ENCODE results near the gene DHX36. TPM values are rescaled to one million over a fixed set of nuclear protein-coding genes. Genes with fewer than 3 reads are reported as not detected.

DHX36 gene
- total and polyA plus RNA-seq, 9 donors, result 23.7 to 89.5 (median 57.0) TPM

GRCh38 chr3:154290187-154290586, 34.1 kb downstream of the DHX36 start:
- H3K4me3 ChIP-seq, result no peak overlapping the region
- intact Hi-C loops (cut with DNase I), result no loop called here
- H3K9me3 ChIP-seq, result no peaks in the 10 kb centered on the region
- H3K4me1 ChIP-seq (ENCODE audit: insufficient read depth), result no peaks in the 10 kb centered on the region
- H3K27ac ChIP-seq, result no peak overlapping the region
- no peaks in the 10 kb centered on the region for H3K36me3 ChIP-seq
- no peak for TF ChIP-seq EP300 (IDR thresholded peaks at IDR 0.05)
- TF ChIP-seq, protein P1, sequence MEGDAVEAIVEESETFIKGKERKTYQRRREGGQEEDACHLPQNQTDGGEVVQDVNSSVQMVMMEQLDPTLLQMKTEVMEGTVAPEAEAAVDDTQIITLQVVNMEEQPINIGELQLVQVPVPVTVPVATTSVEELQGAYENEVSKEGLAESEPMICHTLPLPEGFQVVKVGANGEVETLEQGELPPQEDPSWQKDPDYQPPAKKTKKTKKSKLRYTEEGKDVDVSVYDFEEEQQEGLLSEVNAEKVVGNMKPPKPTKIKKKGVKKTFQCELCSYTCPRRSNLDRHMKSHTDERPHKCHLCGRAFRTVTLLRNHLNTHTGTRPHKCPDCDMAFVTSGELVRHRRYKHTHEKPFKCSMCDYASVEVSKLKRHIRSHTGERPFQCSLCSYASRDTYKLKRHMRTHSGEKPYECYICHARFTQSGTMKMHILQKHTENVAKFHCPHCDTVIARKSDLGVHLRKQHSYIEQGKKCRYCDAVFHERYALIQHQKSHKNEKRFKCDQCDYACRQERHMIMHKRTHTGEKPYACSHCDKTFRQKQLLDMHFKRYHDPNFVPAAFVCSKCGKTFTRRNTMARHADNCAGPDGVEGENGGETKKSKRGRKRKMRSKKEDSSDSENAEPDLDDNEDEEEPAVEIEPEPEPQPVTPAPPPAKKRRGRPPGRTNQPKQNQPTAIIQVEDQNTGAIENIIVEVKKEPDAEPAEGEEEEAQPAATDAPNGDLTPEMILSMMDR (IDR thresholded peaks at IDR 0.05), result no peak
- TF ChIP-seq POLR2A (IDR thresholded peaks at IDR 0.05), result no peak
- WGBS, 3 donors, result 96 to 98% (median 98%) methylated on average over 5 of the region's 5 CpGs
- no peaks in the 10 kb centered on the region for H3K27me3 ChIP-seq
- DNase-seq, result no peak

- intact Hi-C loops (cut with DNase I), result no loop called here
- no peak for DNase-seq
- H3K9me3 ChIP-seq, result no peaks in the 10 kb centered on the region
- WGBS, 3 donors, result 81 to 92% (median 83%) methylated on average over 2 of the region's 2 CpGs
- H3K27me3 ChIP-seq, result no peaks in the 10 kb centered on the region
- no peak overlapping the region for H3K4me3 ChIP-seq
- H3K36me3 ChIP-seq, result no peaks in the 10 kb centered on the region
- H3K4me1 ChIP-seq (ENCODE audit: insufficient read depth), result no peaks in the 10 kb centered on the region
- H3K27ac ChIP-seq, result no peak overlapping the region
- TF ChIP-seq POLR2A (IDR thresholded peaks at IDR 0.05) (no peak), EP300 (IDR thresholded peaks at IDR 0.05) (no peak)
- TF ChIP-seq, protein P1 (IDR thresholded peaks at IDR 0.05), result no peak
Measured at GRCh38 chr3:154285221-154285620, 39.1 kb downstream of the DHX36 start.

DNA sequence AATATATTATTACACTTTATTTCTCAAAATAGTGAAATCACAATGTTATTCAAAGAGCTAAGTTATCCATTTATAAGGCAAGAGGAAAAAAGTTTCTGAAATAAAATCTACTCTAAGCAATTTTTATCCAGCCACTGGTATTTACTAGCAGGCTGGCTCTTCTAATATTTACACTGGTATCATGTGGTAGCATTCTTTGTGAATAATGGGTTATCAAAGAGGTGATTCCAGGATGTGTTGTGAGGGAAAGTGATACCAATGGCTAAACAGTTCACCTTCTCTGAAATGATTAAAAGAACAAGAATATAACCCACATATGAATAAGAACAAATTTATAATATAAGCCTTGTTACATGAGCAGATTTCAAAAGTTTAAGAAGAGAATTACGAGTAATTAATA, 44.1 kb downstream of the DHX36 start:
- H3K27me3 ChIP-seq, result no peaks in the 10 kb centered on the region
- H3K4me3 ChIP-seq, result no peak overlapping the region
- TF ChIP-seq EP300 (IDR thresholded peaks at IDR 0.05), result no peak
- TF ChIP-seq POLR2A (IDR thresholded peaks at IDR 0.05), result no peak
- TF ChIP-seq, protein P1 (IDR thresholded peaks at IDR 0.05), result no peak
- no peaks in the 10 kb centered on the region for H3K9me3 ChIP-seq
- no peak for DNase-seq
- WGBS, 3 donors, result 94 to 95% (median 94%) methylated on average over 1 of the region's 1 CpG
- H3K27ac ChIP-seq, result no peak overlapping the region
- peaks cover 1% of the 10 kb centered on the region for H3K4me1 ChIP-seq (ENCODE audit: insufficient read depth)
- intact Hi-C loops (cut with DNase I), result no loop called here
- H3K36me3 ChIP-seq, result no peaks in the 10 kb centered on the region

- no peak overlapping the region for H3K4me3 ChIP-seq
- no peak overlapping the region for H3K27ac ChIP-seq
- DNase-seq, result no peak
- intact Hi-C loops (cut with DNase I), result no loop called here
- no peaks in the 10 kb centered on the region for H3K9me3 ChIP-seq
- no peak for TF ChIP-seq POLR2A (IDR thresholded peaks at IDR 0.05)
- TF ChIP-seq, protein P1 (IDR thresholded peaks at IDR 0.05), result no peak
- TF ChIP-seq EP300 (IDR thresholded peaks at IDR 0.05), result no peak
- H3K27me3 ChIP-seq, result no peaks in the 10 kb centered on the region
- 86 to 91% (median 88%) methylated on average over 2 of the region's 2 CpGs for WGBS, 3 donors
- H3K4me1 ChIP-seq (ENCODE audit: insufficient read depth), result peaks cover 1% of the 10 kb centered on the region
- no peaks in the 10 kb centered on the region for H3K36me3 ChIP-seq
Measured at GRCh38 chr3:154275965-154276364, 48.3 kb downstream of the DHX36 start.
